Suprapubic skin (tissue), 4 donors: Measurements from ENCODE around the gene TNFRSF8. TPM values are rescaled to one million over a fixed set of nuclear protein-coding genes. Genes with fewer than 3 reads are reported as not detected.

ENCODE experiments used
- DNase-seq, 2 donors: peaks; one replicate each; pipeline ENCODE4 v3.0.0-alpha.2; 2019; ENCODE audit warnings: low spot score in 2 of 2
- H3K27ac ChIP-seq: fragments of 200-600 bp; sonication (generic); one replicate; pipeline ENCODE4 v1.5.1; 2019
- H3K27me3 ChIP-seq: fragments of 200-600 bp; sonication (generic); one replicate; pipeline ENCODE4 v1.5.1; 2019
- H3K36me3 ChIP-seq: fragments of 200-600 bp; sonication (generic); one replicate; pipeline ENCODE4 v1.5.1; 2019
- H3K4me1 ChIP-seq: fragments of 200-600 bp; sonication (generic); one replicate; pipeline ENCODE4 v1.5.1; 2019
- H3K4me3 ChIP-seq: fragments of 200-600 bp; sonication (generic); one replicate; pipeline ENCODE4 v1.5.1; 2019; ENCODE audit warnings: mild to moderate bottlenecking
- H3K9me3 ChIP-seq: fragments of 200-600 bp; sonication (generic); one replicate; pipeline ENCODE4 v1.5.1; 2019
- CTCF ChIP-seq, 2 donors: fragments of 200-600 bp in 1 of 2; fragments of 450-650 bp in 1 of 2; sonication (generic) in 1 of 2; IDR thresholded peaks; one replicate each; pipeline ENCODE4 v1.5.1; 2016 to 2019; ENCODE audit warnings: antibody characterized with exemption in 2 of 2, mild to moderate bottlenecking in 1 of 2, moderate library complexity in 1 of 2
- EP300 ChIP-seq: sonication (generic); formaldehyde crosslinking; IDR thresholded peaks from one replicate; pipeline ENCODE4 v1.6.1; 2017; ENCODE audit warnings: antibody characterized with exemption
- POLR2A ChIP-seq, 2 donors: fragments of 450-650 bp; IDR thresholded peaks; one replicate each; pipeline ENCODE4 v1.6.1; 2017; ENCODE audit warnings: antibody characterized with exemption in 2 of 2, mild to moderate bottlenecking in 2 of 2, moderate library complexity in 2 of 2
- POLR2AphosphoS5 ChIP-seq, 3 donors: sonication (generic); formaldehyde crosslinking; IDR thresholded peaks; one replicate each; pipeline ENCODE4 v1.6.1; 2017; ENCODE audit warnings: antibody characterized with exemption in 3 of 3
- WGBS: methylation state at CpG from one replicate; pipeline ENCODE4 v1.1.5; 2018; 5-methylcytosine and 5-hydroxymethylcytosine counted together
- total RNA-seq, 4 donors: library from RNA; depleted of rRNA; stranded (reverse); fragments of >200 nt; gene quantifications; one replicate each; pipeline ENCODE4 v1.1.0, GENCODE V29; 2016

The TNFRSF8 gene
- total RNA-seq, 4 donors from 2014 or later: 0.30 to 1.2 (median 0.75) TPM

- no peak for DNase-seq
- Histone ChIP-seq H3K9me3 (no peaks in the 10 kb centered on the region), H3K36me3 (no peaks in the 10 kb centered on the region), H3K4me3 (no peak overlapping the region), H3K27ac (peak overlapping the region; percentile 32), H3K27me3 (no peaks in the 10 kb centered on the region), H3K4me1 (peaks cover 33% of the 10 kb centered on the region)
- 79% methylated on average over 12 of the region's 21 CpGs for whole genome bisulfite sequencing
- TF ChIP-seq EP300 (no peak), POLR2AphosphoS5 (IDR thresholded peaks at IDR 0.05) (no peak), POLR2A (IDR thresholded peaks at IDR 0.05) (no peak), CTCF (IDR thresholded peaks at IDR 0.05) (no peak)
Observed at GRCh38 chr1:12142891-12143630, 80.0 kb downstream of the TNFRSF8 start.

GRCh38 chr1:12143631-12144155, 80.6 kb downstream of the TNFRSF8 start:
- Histone ChIP-seq H3K27me3 (no peaks in the 10 kb centered on the region), H3K27ac (peak overlapping the region; percentile 48), H3K4me1 (peaks cover 36% of the 10 kb centered on the region), H3K36me3 (no peaks in the 10 kb centered on the region), H3K9me3 (no peaks in the 10 kb centered on the region), H3K4me3 (no peak overlapping the region)
- TF ChIP-seq CTCF (IDR thresholded peaks at IDR 0.05) (no peak), POLR2AphosphoS5 (IDR thresholded peaks at IDR 0.05) (peak in 2 of 3 donors; percentile 25 to 38)
- peak; percentile 91 to 93 for DNase-seq
- WGBS: 43% methylated on average over 17 of the region's 17 CpGs

- Histone ChIP-seq H3K27ac (peak overlapping the region; percentile 48), H3K27me3 (no peaks in the 10 kb centered on the region), H3K4me1 (peaks cover 36% of the 10 kb centered on the region), H3K9me3 (no peaks in the 10 kb centered on the region), H3K4me3 (no peak overlapping the region), H3K36me3 (no peaks in the 10 kb centered on the region)
- WGBS: 73% methylated on average over 7 of the region's 8 CpGs
- DNase-seq: no peak
- TF ChIP-seq EP300: no peak
- no peak for TF ChIP-seq POLR2A (IDR thresholded peaks at IDR 0.05)
- no peak for TF ChIP-seq CTCF (IDR thresholded peaks at IDR 0.05)
- TF ChIP-seq POLR2AphosphoS5 (IDR thresholded peaks at IDR 0.05): no peak
Observed at GRCh38 chr1:12144236-12144635, 81.1 kb downstream of the TNFRSF8 start.

DNA sequence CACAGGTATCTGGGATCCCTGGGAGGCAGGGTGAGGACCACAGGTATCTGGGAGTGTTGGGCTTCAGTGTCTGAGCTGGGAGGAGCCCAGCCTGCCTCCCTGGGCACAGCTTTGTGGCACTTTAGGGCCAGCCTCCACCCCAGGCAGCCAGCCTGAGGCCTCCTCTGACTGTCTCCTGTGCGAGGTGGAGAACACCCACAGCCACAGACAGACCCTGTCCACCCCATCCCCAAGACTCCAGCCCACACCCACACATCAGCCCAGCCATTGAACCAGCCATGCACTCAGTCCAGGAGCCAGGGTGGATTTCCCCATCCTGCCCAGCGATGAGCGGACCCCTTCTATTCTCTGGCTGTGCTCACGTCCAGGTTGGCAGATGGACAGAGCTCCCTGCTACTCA, 81.9 kb downstream of the TNFRSF8 start:
- no peaks in the 10 kb centered on the region for H3K36me3 ChIP-seq
- TF ChIP-seq POLR2A (IDR thresholded peaks at IDR 0.05) (no peak), CTCF (IDR thresholded peaks at IDR 0.05) (no peak), POLR2AphosphoS5 (IDR thresholded peaks at IDR 0.05) (no peak), EP300 (no peak)
- H3K4me3 ChIP-seq: no peak overlapping the region
- H3K4me1 ChIP-seq: peaks cover 36% of the 10 kb centered on the region
- WGBS: 83% methylated on average over 1 of the region's 4 CpGs
- no peak for DNase-seq
- no peaks in the 10 kb centered on the region for H3K27me3 ChIP-seq
- H3K27ac ChIP-seq: no peak overlapping the region
- peaks cover 4% of the 10 kb centered on the region for H3K9me3 ChIP-seq

- no peak for DNase-seq
- TF ChIP-seq POLR2AphosphoS5 (IDR thresholded peaks at IDR 0.05) (no peak), CTCF (IDR thresholded peaks at IDR 0.05) (no peak), POLR2A (IDR thresholded peaks at IDR 0.05) (no peak), EP300 (no peak)
- Histone ChIP-seq H3K4me3 (no peak overlapping the region), H3K9me3 (peaks cover 4% of the 10 kb centered on the region), H3K27me3 (no peaks in the 10 kb centered on the region), H3K27ac (no peak overlapping the region), H3K36me3 (no peaks in the 10 kb centered on the region), H3K4me1 (peaks cover 36% of the 10 kb centered on the region)
- WGBS: 83% methylated on average over 9 of the region's 12 CpGs
Observed at GRCh38 chr1:12145616-12146342, 82.7 kb downstream of the TNFRSF8 start.
